Adrenal gland (tissue), 5 donors: Measurements from ENCODE around the gene SSTR1.

Experiments
- CTCF ChIP-seq, 6 experiments: fragments of 450-650 bp in 4 of 6; fragments of 200-600 bp in 2 of 6; sonication (generic) in 1 of 6; IDR thresholded peaks; 1 replicate in 5 of 6; 2 replicates in 1 of 6; pipeline versions ENCODE4 v1.5.1 to v1.8.0; 2016 to 2021; ENCODE audit warnings: antibody characterized with exemption in 6 of 6, mild to moderate bottlenecking in 2 of 6, moderate library complexity in 1 of 6
- POLR2A ChIP-seq, 2 donors: fragments of 450-650 bp; IDR thresholded peaks; one replicate each; pipeline ENCODE4 v1.6.1; 2017; ENCODE audit warnings: antibody characterized with exemption in 2 of 2, mild to moderate bottlenecking in 2 of 2, moderate library complexity in 1 of 2
- donor health status: DM: no; HTN: no; CAD: no.

GRCh38 chr14:38174711-38175110 lies 33.0 kb upstream of the SSTR1 start:
- TF ChIP-seq CTCF (IDR thresholded peaks at IDR 0.05) (no peak), POLR2A (IDR thresholded peaks at IDR 0.05) (no peak)
